Left ventricle myocardium inferior (tissue), 1 donor: ENCODE results near the gene ACTN1. TPM values are rescaled to one million over a fixed set of nuclear protein-coding genes. Genes with fewer than 3 reads are reported as not detected.

ENCODE experiments used
- DNase-seq: peaks from one replicate; pipeline ENCODE4 v3.0.0-alpha.2; 2020
- H3K27ac ChIP-seq: fragments of 200-600 bp; replicated peaks from 2 replicates; pipeline ENCODE4 v1.8.0; 2021
- H3K27me3 ChIP-seq: fragments of 200-600 bp; 2 replicates; pipeline ENCODE4 v1.8.0; 2021; ENCODE audit warnings: low read depth
- H3K36me3 ChIP-seq: fragments of 200-600 bp; 2 replicates; pipeline ENCODE4 v1.8.0; 2021
- H3K4me1 ChIP-seq: fragments of 200-600 bp; 2 replicates; pipeline ENCODE4 v1.8.0; 2021
- H3K4me3 ChIP-seq: fragments of 200-600 bp; 2 replicates; pipeline ENCODE4 v1.8.0; 2021; ENCODE audit warnings: mild to moderate bottlenecking, moderate library complexity
- H3K9me3 ChIP-seq: fragments of 200-600 bp; replicated peaks from 2 replicates; pipeline ENCODE4 v1.8.0; 2021
- CTCF ChIP-seq: fragments of 200-600 bp; IDR thresholded peaks from 2 replicates; pipeline ENCODE4 v1.8.0; 2021; ENCODE audit warnings: antibody characterized with exemption, mild to moderate bottlenecking, borderline replicate concordance
- intact Hi-C: fragments of 100-400 bp; cut with micrococcal nuclease; formaldehyde crosslinking; loops from one replicate; pipeline ENCODE4 v1.11.0; 2022
- total RNA-seq: library from RNA; stranded (reverse); fragmentation: NEBNext Ultra II Directional; extraction: Animal tissue kit (Norgen Biotek cat#: 25700); gene quantifications from one replicate; pipeline ENCODE4 v1.2.1, GENCODE V29; 2021
- donor health status: DM: no; HTN: yes; CAD: no; lungs with severe emphysema.

The ACTN1 gene
- total RNA-seq, 1 donor from 2014 or later: 75.4 TPM

DNA sequence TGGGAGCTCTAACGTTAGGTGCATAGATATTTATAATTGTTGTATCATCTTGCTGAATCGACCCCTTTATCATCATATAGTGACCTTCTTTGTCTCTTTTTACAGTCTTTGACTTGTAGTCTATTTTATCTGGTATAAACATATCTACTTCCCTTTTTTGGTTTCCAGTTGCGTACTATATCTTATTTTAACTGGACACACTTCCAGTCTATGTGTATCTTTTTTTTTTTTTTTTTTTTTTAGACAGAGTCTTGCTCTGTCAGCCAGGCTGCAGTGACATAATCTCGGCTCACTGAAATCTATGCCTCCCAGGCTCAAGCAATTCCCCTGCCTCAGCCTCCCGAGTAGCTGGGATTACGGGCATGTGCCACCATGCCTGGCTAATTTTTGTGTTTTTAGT lies 144.3 kb downstream of the ACTN1 start:
- no peak overlapping the region for H3K27ac ChIP-seq
- intact Hi-C loops: no loop called here
- peaks cover 42% of the 10 kb centered on the region for H3K9me3 ChIP-seq
- no peak overlapping the region for H3K4me3 ChIP-seq
- no peak for TF ChIP-seq CTCF
- DNase-seq: no peak
- no peaks in the 10 kb centered on the region for H3K27me3 ChIP-seq
- H3K36me3 ChIP-seq: no peaks in the 10 kb centered on the region
- no peaks in the 10 kb centered on the region for H3K4me1 ChIP-seq

DNA sequence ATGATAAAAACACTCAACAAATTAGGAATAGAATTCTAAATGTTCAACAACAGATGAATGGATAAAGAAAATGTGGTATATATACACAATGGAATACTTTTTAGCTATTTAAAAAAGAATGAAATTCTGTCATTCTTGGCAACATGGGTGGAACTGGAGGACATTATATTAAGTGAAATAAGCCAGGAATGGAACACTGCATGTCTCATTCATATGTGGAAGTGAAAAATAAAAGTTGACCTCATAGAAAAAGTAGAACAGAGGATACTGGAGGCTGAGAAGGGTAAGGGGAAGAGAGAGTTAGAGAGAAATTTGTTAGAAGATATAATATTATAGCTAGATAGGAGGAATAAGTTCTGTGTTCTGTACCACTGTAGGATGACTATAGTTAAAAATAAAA lies 150.4 kb downstream of the ACTN1 start:
- intact Hi-C loops: no loop called here
- no peak overlapping the region for H3K4me3 ChIP-seq
- no peak for TF ChIP-seq CTCF
- H3K9me3 ChIP-seq: peaks cover 11% of the 10 kb centered on the region
- H3K36me3 ChIP-seq: no peaks in the 10 kb centered on the region
- DNase-seq: no peak
- H3K4me1 ChIP-seq: peaks cover 5% of the 10 kb centered on the region
- no peaks in the 10 kb centered on the region for H3K27me3 ChIP-seq
- H3K27ac ChIP-seq: no peak overlapping the region

GRCh38 chr14:68825729-68826128 lies 153.4 kb downstream of the ACTN1 start:
- no peak for TF ChIP-seq CTCF
- intact Hi-C loops: no loop called here
- Histone ChIP-seq H3K36me3 (no peaks in the 10 kb centered on the region), H3K4me3 (no peak overlapping the region), H3K4me1 (peaks cover 5% of the 10 kb centered on the region), H3K27ac (no peak overlapping the region), H3K27me3 (no peaks in the 10 kb centered on the region), H3K9me3 (peaks cover under 1% of the 10 kb centered on the region)
- DNase-seq: no peak

DNA sequence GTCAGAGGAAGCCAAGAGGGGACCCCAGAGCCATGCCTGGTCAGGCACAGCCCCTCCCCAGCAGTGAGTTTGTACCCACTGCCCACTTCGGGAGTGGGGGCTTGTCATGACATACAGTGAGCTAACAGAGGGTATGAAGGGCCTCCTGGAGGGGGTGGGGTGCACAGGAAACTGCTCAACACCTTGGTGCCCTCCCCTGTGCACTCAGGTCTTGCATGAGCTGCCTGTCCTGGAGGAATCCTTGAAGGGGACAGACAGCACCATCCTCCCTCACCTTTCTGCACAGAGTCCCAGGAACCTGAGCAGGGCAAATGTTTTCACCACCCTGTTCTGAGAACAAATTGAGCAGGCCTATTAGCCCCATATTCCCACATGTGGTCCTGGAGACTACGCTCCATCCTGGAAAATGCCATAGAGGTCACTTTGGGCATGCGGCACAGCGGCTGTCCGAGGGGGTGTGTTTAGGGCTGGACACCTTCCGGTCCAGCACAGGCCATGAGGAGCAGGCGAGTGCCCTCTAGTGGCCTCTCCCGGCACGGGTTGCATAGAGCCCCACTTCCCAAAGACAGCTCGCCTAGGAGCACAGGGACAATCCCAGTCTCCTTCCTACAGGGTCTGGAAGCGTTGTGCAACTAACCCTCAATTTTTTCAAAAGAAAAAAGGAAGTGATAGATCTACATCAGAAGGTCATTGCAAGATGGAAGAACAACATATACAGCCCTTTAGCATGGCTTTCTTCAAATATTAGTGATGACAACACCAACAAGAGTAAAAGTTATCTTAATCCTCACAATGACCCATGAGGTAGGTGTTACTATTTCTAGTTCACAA lies 154.4 kb downstream of the ACTN1 start:
- Histone ChIP-seq H3K27me3 (no peaks in the 10 kb centered on the region), H3K36me3 (no peaks in the 10 kb centered on the region), H3K4me1 (peaks cover 5% of the 10 kb centered on the region), H3K9me3 (no peaks in the 10 kb centered on the region), H3K27ac (no peak overlapping the region), H3K4me3 (peak overlapping the region; percentile 8)
- intact Hi-C loops: loop anchor here (5.0 kb wide), 1 partner anchor 877 kb away; no protein-coding TSS in a partner anchor
- DNase-seq: peak; percentile 89
- peak; percentile 95 for TF ChIP-seq CTCF

GRCh38 chr14:68824207-68824516 lies 154.9 kb downstream of the ACTN1 start:
- TF ChIP-seq CTCF: no peak
- intact Hi-C loops: loop anchor here (5.0 kb wide), 1 partner anchor 877 kb away; no protein-coding TSS in a partner anchor
- DNase-seq: no peak
- Histone ChIP-seq H3K36me3 (no peaks in the 10 kb centered on the region), H3K4me1 (peaks cover 5% of the 10 kb centered on the region), H3K27ac (no peak overlapping the region), H3K4me3 (no peak overlapping the region), H3K27me3 (no peaks in the 10 kb centered on the region), H3K9me3 (no peaks in the 10 kb centered on the region)

Other genes starting within 250 kb of the ACTN1 start
- 48.0 TPM for gene ZFP36L1, start 186.2 kb downstream of the ACTN1 start, total RNA-seq
- 57.8 TPM for gene DCAF5, start 173.8 kb upstream of the ACTN1 start, total RNA-seq
- 16.5 TPM for gene EXD2, start 212.2 kb upstream of the ACTN1 start, total RNA-seq